Nephron progenitor cell (in vitro differentiated cells): ENCODE measurements around the gene USP7.

ENCODE experiments used
- DNase-seq: peaks from one replicate; pipeline ENCODE4 v3.0.0; 2021
- H3K27ac Mint-ChIP-seq: 2 replicates; pipeline ENCODE4 v1.8.0; 2021; ENCODE audit warnings: mild to moderate bottlenecking, moderate library complexity, mixed read lengths
- H3K27me3 Mint-ChIP-seq: 2 replicates; pipeline ENCODE4 v1.8.0; 2021; ENCODE audit warnings: mild to moderate bottlenecking, low read depth, mixed read lengths; ENCODE audit not compliant: poor library complexity
- H3K36me3 Mint-ChIP-seq: 2 replicates; pipeline ENCODE4 v1.8.0; 2021; ENCODE audit warnings: low read depth, mixed read lengths
- H3K4me1 Mint-ChIP-seq: 2 replicates; pipeline ENCODE4 v1.8.0; 2021; ENCODE audit warnings: mixed read lengths
- H3K4me3 Mint-ChIP-seq: 2 replicates; pipeline ENCODE4 v1.8.0; 2021; ENCODE audit warnings: mild to moderate bottlenecking, moderate library complexity, mixed read lengths
- H3K9me3 Mint-ChIP-seq: 2 replicates; pipeline ENCODE4 v1.8.0; 2021; ENCODE audit warnings: mild to moderate bottlenecking, moderate library complexity, mixed read lengths
- TF ChIP-seq, protein P1 (sequence below): fragments of 200-600 bp; sonication (generic); IDR thresholded peaks from 2 replicates; pipeline ENCODE4 v1.5.0; 2021; ENCODE audit warnings: antibody characterized with exemption

Gene USP7

DNA sequence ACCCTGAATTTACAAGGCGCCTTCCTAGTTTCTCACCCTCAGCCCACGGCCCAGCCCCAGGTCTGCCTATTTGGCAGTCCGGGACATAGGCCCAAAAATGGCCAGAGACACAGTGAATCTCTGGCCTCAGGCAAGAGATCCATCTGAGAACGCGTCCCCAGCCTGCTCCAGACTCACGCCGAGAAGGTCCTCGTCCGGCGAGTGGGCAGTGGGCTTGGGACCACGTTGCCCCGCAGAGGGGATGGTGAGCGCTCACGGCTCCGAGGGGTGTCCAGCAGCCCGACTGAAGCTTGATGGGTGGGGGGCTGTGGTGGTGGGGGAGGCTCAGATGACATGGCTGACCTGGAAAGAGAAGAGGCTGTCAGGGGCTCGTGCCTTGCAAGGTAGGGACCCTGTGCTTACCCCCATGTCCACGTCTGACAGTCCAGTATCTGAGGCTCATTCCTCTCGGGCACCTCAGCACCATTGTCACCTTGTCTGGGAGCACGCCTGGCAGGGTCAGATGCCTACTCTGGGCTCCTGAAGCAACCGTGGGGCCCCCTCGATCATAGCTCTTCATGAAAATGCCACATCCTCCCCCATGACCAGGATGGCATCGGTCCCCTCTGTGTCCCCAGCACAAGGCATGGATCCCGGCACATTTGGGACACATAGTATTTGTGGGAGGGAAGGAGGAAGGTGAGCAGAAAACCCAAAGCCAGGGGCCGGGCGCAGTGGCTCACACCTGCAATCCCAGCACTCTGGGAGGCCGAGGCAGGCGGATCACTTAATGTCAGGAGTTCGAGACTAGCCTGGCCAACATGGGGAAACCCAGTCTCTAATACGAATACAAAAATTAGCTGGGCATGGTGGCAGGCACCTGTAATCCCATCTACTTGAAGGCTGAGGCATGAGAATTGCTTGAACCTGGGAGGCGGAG lies 104.5 kb downstream of the USP7 start:
- TF ChIP-seq, protein P1, sequence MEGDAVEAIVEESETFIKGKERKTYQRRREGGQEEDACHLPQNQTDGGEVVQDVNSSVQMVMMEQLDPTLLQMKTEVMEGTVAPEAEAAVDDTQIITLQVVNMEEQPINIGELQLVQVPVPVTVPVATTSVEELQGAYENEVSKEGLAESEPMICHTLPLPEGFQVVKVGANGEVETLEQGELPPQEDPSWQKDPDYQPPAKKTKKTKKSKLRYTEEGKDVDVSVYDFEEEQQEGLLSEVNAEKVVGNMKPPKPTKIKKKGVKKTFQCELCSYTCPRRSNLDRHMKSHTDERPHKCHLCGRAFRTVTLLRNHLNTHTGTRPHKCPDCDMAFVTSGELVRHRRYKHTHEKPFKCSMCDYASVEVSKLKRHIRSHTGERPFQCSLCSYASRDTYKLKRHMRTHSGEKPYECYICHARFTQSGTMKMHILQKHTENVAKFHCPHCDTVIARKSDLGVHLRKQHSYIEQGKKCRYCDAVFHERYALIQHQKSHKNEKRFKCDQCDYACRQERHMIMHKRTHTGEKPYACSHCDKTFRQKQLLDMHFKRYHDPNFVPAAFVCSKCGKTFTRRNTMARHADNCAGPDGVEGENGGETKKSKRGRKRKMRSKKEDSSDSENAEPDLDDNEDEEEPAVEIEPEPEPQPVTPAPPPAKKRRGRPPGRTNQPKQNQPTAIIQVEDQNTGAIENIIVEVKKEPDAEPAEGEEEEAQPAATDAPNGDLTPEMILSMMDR, result no peak

DNA sequence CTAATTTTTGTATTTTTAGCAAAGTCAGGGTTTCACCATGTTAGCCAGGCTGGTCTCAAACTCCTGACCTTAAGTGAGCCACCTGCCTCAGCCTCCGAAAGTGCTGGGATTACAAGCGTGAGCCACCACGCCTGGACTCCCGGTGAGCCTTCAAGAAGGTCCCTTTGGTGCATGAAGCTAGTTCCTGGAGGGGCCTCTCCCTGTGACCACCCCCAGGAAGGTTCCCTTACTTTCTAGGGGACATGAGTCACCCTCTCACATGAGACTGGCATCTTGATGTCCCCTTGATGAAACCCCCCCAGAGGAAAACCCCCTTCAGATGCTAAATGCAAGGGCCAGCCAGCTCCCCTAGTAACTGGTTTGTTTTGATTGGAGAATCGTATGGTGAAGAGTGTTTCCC lies 107.7 kb downstream of the USP7 start:
- Mint-ChIP-seq H3K36me3 (peaks cover 55% of the 10 kb centered on the region), H3K9me3 (no peaks in the 10 kb centered on the region), H3K4me1 (peaks cover 5% of the 10 kb centered on the region), H3K27me3 (peaks cover 2% of the 10 kb centered on the region), H3K4me3 (no peak overlapping the region), H3K27ac (no peak overlapping the region)
- TF ChIP-seq, protein P1, result no peak
- DNase-seq, result no peak

More for the DNA sequence above, 104.5 kb downstream of the USP7 start:
- Mint-ChIP-seq H3K36me3 (peaks cover 46% of the 10 kb centered on the region), H3K27me3 (no peaks in the 10 kb centered on the region), H3K27ac (peak overlapping the region; percentile 68), H3K4me1 (peaks cover 29% of the 10 kb centered on the region), H3K4me3 (no peak overlapping the region), H3K9me3 (no peaks in the 10 kb centered on the region)
- no peak for DNase-seq

DNA sequence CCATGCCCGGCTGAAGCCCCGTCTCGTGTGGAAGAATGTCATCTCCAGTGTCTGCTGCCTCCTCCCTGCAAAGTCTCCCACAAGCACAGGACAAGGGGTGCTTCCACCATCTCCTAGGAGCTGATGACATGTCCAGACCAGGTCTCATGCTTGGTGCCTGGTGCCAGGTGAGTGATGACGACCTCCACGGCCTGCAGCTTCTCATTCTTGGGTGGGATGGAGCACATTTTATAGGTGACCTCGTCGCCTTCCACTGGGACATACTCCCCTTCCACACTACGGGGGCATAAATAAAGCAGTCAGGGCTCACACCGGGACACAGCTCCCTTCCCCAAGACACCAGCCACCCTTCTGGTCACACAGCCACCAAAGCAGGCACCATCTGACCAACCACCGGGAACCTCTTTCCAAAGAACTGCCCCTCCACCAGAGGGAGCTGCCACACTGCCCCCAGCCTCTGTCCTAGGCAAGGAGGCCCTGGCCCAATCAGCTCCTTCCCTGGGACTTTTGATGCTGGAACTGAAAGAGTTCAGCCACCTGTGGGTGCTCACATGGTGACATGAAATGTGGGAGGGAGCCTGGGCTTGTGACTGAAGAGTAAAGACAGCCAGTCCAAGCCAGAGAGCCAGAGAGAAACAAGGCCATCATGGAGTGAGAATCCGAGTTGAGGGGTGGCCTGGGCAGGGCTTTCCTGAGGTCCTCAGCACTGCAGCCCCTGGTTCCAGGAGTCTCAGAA lies 108.5 kb downstream of the USP7 start:
- no peak for DNase-seq
- peaks cover 5% of the 10 kb centered on the region for H3K27me3 Mint-ChIP-seq
- H3K36me3 Mint-ChIP-seq, result peaks cover 62% of the 10 kb centered on the region
- TF ChIP-seq, protein P1, result no peak
- peak overlapping the region; percentile 87 for H3K27ac Mint-ChIP-seq
- no peaks in the 10 kb centered on the region for H3K9me3 Mint-ChIP-seq
- no peak overlapping the region for H3K4me3 Mint-ChIP-seq
- peaks cover 11% of the 10 kb centered on the region for H3K4me1 Mint-ChIP-seq

GRCh38 chr16:8854298-8854948 lies 109.3 kb downstream of the USP7 start:
- peaks cover 18% of the 10 kb centered on the region for H3K4me1 Mint-ChIP-seq
- H3K27ac Mint-ChIP-seq, result no peak overlapping the region
- DNase-seq, result no peak
- peaks cover 63% of the 10 kb centered on the region for H3K36me3 Mint-ChIP-seq
- no peaks in the 10 kb centered on the region for H3K9me3 Mint-ChIP-seq
- TF ChIP-seq, protein P1, result no peak
- H3K4me3 Mint-ChIP-seq, result no peak overlapping the region
- peaks cover 5% of the 10 kb centered on the region for H3K27me3 Mint-ChIP-seq

DNA sequence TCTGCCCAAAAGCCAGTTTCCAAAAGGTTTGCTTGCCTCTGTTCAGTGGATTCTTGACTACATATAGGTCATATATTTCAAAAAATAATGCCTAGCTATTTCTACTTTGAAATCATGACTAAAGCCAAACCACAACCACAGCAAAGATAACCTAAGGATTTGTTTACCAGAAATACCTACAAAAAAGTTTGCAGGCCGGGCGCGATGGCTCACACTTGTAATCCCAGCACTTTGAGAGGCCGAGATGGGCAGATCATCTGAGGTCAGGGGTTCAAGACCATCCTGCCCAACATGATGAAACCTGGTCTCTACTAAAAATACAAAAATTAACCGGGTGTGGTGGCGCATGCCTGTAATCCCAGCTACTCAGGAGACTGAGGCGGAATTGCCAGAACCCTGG lies 110.1 kb downstream of the USP7 start:
- no peak for DNase-seq
- TF ChIP-seq, protein P1, result no peak
- H3K4me1 Mint-ChIP-seq, result peaks cover 23% of the 10 kb centered on the region
- H3K4me3 Mint-ChIP-seq, result no peak overlapping the region
- no peaks in the 10 kb centered on the region for H3K9me3 Mint-ChIP-seq
- peak overlapping the region; percentile 79 for H3K27ac Mint-ChIP-seq
- H3K27me3 Mint-ChIP-seq, result peaks cover 5% of the 10 kb centered on the region
- peaks cover 59% of the 10 kb centered on the region for H3K36me3 Mint-ChIP-seq
